Measurements from ENCODE around the gene CCDC102A.

Gene CCDC102A

GRCh38 chr16:57530104-57530521 is 6.3 kb downstream of the CCDC102A start:
- Histone ChIP-seq H3K36me3 (ENCODE audit: control insufficient read depth, insufficient read depth, low read length) (no peaks in the 10 kb centered on the region), H2BK5ac (ENCODE audit: low read length) (no peak overlapping the region), H3K4me3 (ENCODE audit: low read length) (no peak overlapping the region), H3K79me2 (ENCODE audit: control insufficient read depth, insufficient read depth, low read length) (no peaks in the 10 kb centered on the region), H3K18ac (ENCODE audit: low read length) (no peak overlapping the region), H3K79me1 (ENCODE audit: low read length) (peaks cover 5% of the 10 kb centered on the region), H3K4me1 (ENCODE audit: control insufficient read depth, low read depth, low read length) (peaks cover 6% of the 10 kb centered on the region), H3K56ac (ENCODE audit: low read length) (no peak overlapping the region), H2BK120ac (ENCODE audit: low read depth, low read length) (no peak overlapping the region), H3K27me3 (ENCODE audit: insufficient read depth, low read length, poor library complexity) (no peaks in the 10 kb centered on the region), H4K5ac (ENCODE audit: low read length) (no peak overlapping the region), H3K9ac (ENCODE audit: low read length) (no peak overlapping the region), H3K4ac (ENCODE audit: low read depth, low read length) (no peak overlapping the region), H4K8ac (ENCODE audit: low read depth, low read length) (no peak overlapping the region), H3K27ac (ENCODE audit: low read depth, low read length) (no peak overlapping the region), H3K4me2 (ENCODE audit: low read length) (no peak overlapping the region), H2BK15ac (replicated peaks; ENCODE audit: low read depth) (no peak overlapping the region), H3K23ac (ENCODE audit: low read length) (no peak overlapping the region), H2AK5ac (ENCODE audit: low read length) (no peak overlapping the region)
- WGBS (ENCODE audit: extremely low coverage, insufficient coverage, low lambda C conversion rate) = no CpG with 5 or more reads among the region's 7 CpGs
- peak; percentile 62 for DNase-seq

GRCh38 chr16:57529391-57530103 is 6.8 kb downstream of the CCDC102A start:
- no peaks in the 10 kb centered on the region for H3K27me3 ChIP-seq (ENCODE audit: insufficient read depth, low read length, poor library complexity)
- no peak overlapping the region for H4K8ac ChIP-seq (ENCODE audit: low read depth, low read length)
- WGBS (ENCODE audit: extremely low coverage, insufficient coverage, low lambda C conversion rate) = no CpG with 5 or more reads among the region's 14 CpGs
- no peak overlapping the region for H3K18ac ChIP-seq (ENCODE audit: low read length)
- H2BK5ac ChIP-seq (ENCODE audit: low read length) = no peak overlapping the region
- H3K36me3 ChIP-seq (ENCODE audit: control insufficient read depth, insufficient read depth, low read length) = no peaks in the 10 kb centered on the region
- H3K9ac ChIP-seq (ENCODE audit: low read length) = peak overlapping the region; percentile 74
- no peak overlapping the region for H3K4ac ChIP-seq (ENCODE audit: low read depth, low read length)
- DNase-seq = no peak
- peak overlapping the region; percentile 81 for H3K56ac ChIP-seq (ENCODE audit: low read length)
- no peak overlapping the region for H3K27ac ChIP-seq (ENCODE audit: low read depth, low read length)
- peak overlapping the region; percentile 87 for H3K4me2 ChIP-seq (ENCODE audit: low read length)
- H4K5ac ChIP-seq (ENCODE audit: low read length) = no peak overlapping the region
- peaks cover 6% of the 10 kb centered on the region for H3K4me1 ChIP-seq (ENCODE audit: control insufficient read depth, low read depth, low read length)
- H2BK120ac ChIP-seq (ENCODE audit: low read depth, low read length) = no peak overlapping the region
- no peak overlapping the region for H2BK15ac ChIP-seq (replicated peaks; ENCODE audit: low read depth)
- peaks cover 5% of the 10 kb centered on the region for H3K79me1 ChIP-seq (ENCODE audit: low read length)
- no peaks in the 10 kb centered on the region for H3K79me2 ChIP-seq (ENCODE audit: control insufficient read depth, insufficient read depth, low read length)
- no peak overlapping the region for H3K4me3 ChIP-seq (ENCODE audit: low read length)
- no peak overlapping the region for H3K23ac ChIP-seq (ENCODE audit: low read length)
- no peak overlapping the region for H2AK5ac ChIP-seq (ENCODE audit: low read length)

- no peak overlapping the region for H3K4ac ChIP-seq (ENCODE audit: low read depth, low read length)
- peak overlapping the region; percentile 44 for H3K4me3 ChIP-seq (ENCODE audit: low read length)
- H3K79me1 ChIP-seq (ENCODE audit: low read length) = peaks cover 5% of the 10 kb centered on the region
- H4K5ac ChIP-seq (ENCODE audit: low read length) = no peak overlapping the region
- no CpG with 5 or more reads among the region's 126 CpGs for WGBS (ENCODE audit: extremely low coverage, insufficient coverage, low lambda C conversion rate)
- no peak overlapping the region for H3K27ac ChIP-seq (ENCODE audit: low read depth, low read length)
- no peaks in the 10 kb centered on the region for H3K27me3 ChIP-seq (ENCODE audit: insufficient read depth, low read length, poor library complexity)
- H3K36me3 ChIP-seq (ENCODE audit: control insufficient read depth, insufficient read depth, low read length) = no peaks in the 10 kb centered on the region
- H3K4me1 ChIP-seq (ENCODE audit: control insufficient read depth, low read depth, low read length) = peaks cover 6% of the 10 kb centered on the region
- no peak overlapping the region for H3K18ac ChIP-seq (ENCODE audit: low read length)
- no peak overlapping the region for H4K8ac ChIP-seq (ENCODE audit: low read depth, low read length)
- no peak overlapping the region for H2BK120ac ChIP-seq (ENCODE audit: low read depth, low read length)
- peak overlapping the region; percentile 74 for H3K9ac ChIP-seq (ENCODE audit: low read length)
- H2BK15ac ChIP-seq (replicated peaks; ENCODE audit: low read depth) = no peak overlapping the region
- peak overlapping the region; percentile 81 for H3K56ac ChIP-seq (ENCODE audit: low read length)
- H3K79me2 ChIP-seq (ENCODE audit: control insufficient read depth, insufficient read depth, low read length) = no peaks in the 10 kb centered on the region
- no peak overlapping the region for H2BK5ac ChIP-seq (ENCODE audit: low read length)
- no peak overlapping the region for H2AK5ac ChIP-seq (ENCODE audit: low read length)
- H3K23ac ChIP-seq (ENCODE audit: low read length) = no peak overlapping the region
- H3K4me2 ChIP-seq (ENCODE audit: low read length) = peak overlapping the region; percentile 87
- DNase-seq = peak; percentile 83
Measured at GRCh38 chr16:57528499-57529390, 7.6 kb downstream of the CCDC102A start.

- Histone ChIP-seq H3K4me2 (ENCODE audit: low read length) (no peak overlapping the region), H2AK5ac (ENCODE audit: low read length) (no peak overlapping the region)
Measured at GRCh38 chr16:57527610-57528360, 8.6 kb downstream of the CCDC102A start.

GRCh38 chr16:57527027-57527426 is 9.3 kb downstream of the CCDC102A start:
- Histone ChIP-seq H2BK120ac (ENCODE audit: low read depth, low read length) (no peak overlapping the region), H3K9ac (ENCODE audit: low read length) (no peak overlapping the region), H2BK5ac (ENCODE audit: low read length) (no peak overlapping the region), H3K79me2 (ENCODE audit: control insufficient read depth, insufficient read depth, low read length) (no peaks in the 10 kb centered on the region), H2BK15ac (replicated peaks; ENCODE audit: low read depth) (no peak overlapping the region), H3K36me3 (ENCODE audit: control insufficient read depth, insufficient read depth, low read length) (no peaks in the 10 kb centered on the region), H3K23ac (ENCODE audit: low read length) (no peak overlapping the region), H2AK5ac (ENCODE audit: low read length) (no peak overlapping the region), H3K27ac (ENCODE audit: low read depth, low read length) (no peak overlapping the region), H3K4ac (ENCODE audit: low read depth, low read length) (no peak overlapping the region), H3K79me1 (ENCODE audit: low read length) (peaks cover 2% of the 10 kb centered on the region), H4K5ac (ENCODE audit: low read length) (no peak overlapping the region), H3K56ac (ENCODE audit: low read length) (no peak overlapping the region), H3K4me3 (ENCODE audit: low read length) (no peak overlapping the region), H4K8ac (ENCODE audit: low read depth, low read length) (no peak overlapping the region), H3K27me3 (ENCODE audit: insufficient read depth, low read length, poor library complexity) (no peaks in the 10 kb centered on the region), H3K18ac (ENCODE audit: low read length) (no peak overlapping the region), H3K4me2 (ENCODE audit: low read length) (no peak overlapping the region), H3K4me1 (ENCODE audit: control insufficient read depth, low read depth, low read length) (peaks cover 2% of the 10 kb centered on the region)
- WGBS (ENCODE audit: extremely low coverage, insufficient coverage, low lambda C conversion rate) = no CpG with 5 or more reads among the region's 4 CpGs
- DNase-seq = no peak

More at GRCh38 chr16:57527610-57528360, 8.6 kb downstream of the CCDC102A start:
- Histone ChIP-seq H2BK120ac (ENCODE audit: low read depth, low read length) (no peak overlapping the region), H3K27me3 (ENCODE audit: insufficient read depth, low read length, poor library complexity) (no peaks in the 10 kb centered on the region), H2BK15ac (replicated peaks; ENCODE audit: low read depth) (no peak overlapping the region), H3K36me3 (ENCODE audit: control insufficient read depth, insufficient read depth, low read length) (no peaks in the 10 kb centered on the region), H3K4me1 (ENCODE audit: control insufficient read depth, low read depth, low read length) (peaks cover 6% of the 10 kb centered on the region), H4K5ac (ENCODE audit: low read length) (no peak overlapping the region), H3K27ac (ENCODE audit: low read depth, low read length) (no peak overlapping the region), H4K8ac (ENCODE audit: low read depth, low read length) (no peak overlapping the region), H3K4me3 (ENCODE audit: low read length) (no peak overlapping the region), H3K56ac (ENCODE audit: low read length) (peak overlapping the region; percentile 35), H3K18ac (ENCODE audit: low read length) (no peak overlapping the region), H2BK5ac (ENCODE audit: low read length) (no peak overlapping the region), H3K9ac (ENCODE audit: low read length) (peak overlapping the region; percentile 53), H3K23ac (ENCODE audit: low read length) (no peak overlapping the region), H3K4ac (ENCODE audit: low read depth, low read length) (no peak overlapping the region), H3K79me2 (ENCODE audit: control insufficient read depth, insufficient read depth, low read length) (no peaks in the 10 kb centered on the region), H3K79me1 (ENCODE audit: low read length) (peaks cover 5% of the 10 kb centered on the region)
- no CpG with 5 or more reads among the region's 19 CpGs for WGBS (ENCODE audit: extremely low coverage, insufficient coverage, low lambda C conversion rate)
- no peak for DNase-seq
